ENCODE measurements around the gene NR5A1.

Gene NR5A1

GRCh38 chr9:124517600-124517999 lies 10.4 kb upstream of the NR5A1 start:
- Histone ChIP-seq H3K9ac (ENCODE audit: low read depth in 1 of 2, low read length in 2 of 2) (no peak overlapping the region), H3K4me3 (ENCODE audit: low read length in 2 of 2) (no peak overlapping the region), H3K27me3 (ENCODE audit: control insufficient read depth in 2 of 2, insufficient read depth in 2 of 2, low read length in 2 of 2) (no peaks in the 10 kb centered on the region), H3K9me3 (ENCODE audit: control insufficient read depth in 2 of 2, low read length in 2 of 2) (no peaks in the 10 kb centered on the region), H3K4me1 (ENCODE audit: control insufficient read depth in 2 of 2, insufficient read depth in 2 of 2, low read length in 2 of 2) (no peaks in the 10 kb centered on the region), H3K27ac (ENCODE audit: low read depth in 2 of 2, low read length in 2 of 2) (no peak overlapping the region), H3K36me3 (ENCODE audit: control insufficient read depth in 2 of 2, insufficient read depth in 2 of 2, low read length in 2 of 2) (no peaks in the 10 kb centered on the region)

- no peaks in the 10 kb centered on the region for H3K9me3 ChIP-seq (ENCODE audit: control insufficient read depth in 2 of 2, low read length in 2 of 2)
- no peak overlapping the region for H3K4me3 ChIP-seq (ENCODE audit: low read length in 2 of 2)
- H3K27me3 ChIP-seq (ENCODE audit: control insufficient read depth in 2 of 2, insufficient read depth in 2 of 2, low read length in 2 of 2), result no peaks in the 10 kb centered on the region
- H3K27ac ChIP-seq (ENCODE audit: low read depth in 2 of 2, low read length in 2 of 2), result no peak overlapping the region
- no peak overlapping the region for H3K9ac ChIP-seq (ENCODE audit: low read depth in 1 of 2, low read length in 2 of 2)
- no peaks in the 10 kb centered on the region for H3K4me1 ChIP-seq (ENCODE audit: control insufficient read depth in 2 of 2, insufficient read depth in 2 of 2, low read length in 2 of 2)
- H3K36me3 ChIP-seq (ENCODE audit: control insufficient read depth in 2 of 2, insufficient read depth in 2 of 2, low read length in 2 of 2), result no peaks in the 10 kb centered on the region
These were observed 7.7 kb upstream of the NR5A1 start for GRCh38 chr9:124514874-124515273.

- H3K27ac ChIP-seq (ENCODE audit: low read depth in 2 of 2, low read length in 2 of 2), result no peak overlapping the region
- no peaks in the 10 kb centered on the region for H3K27me3 ChIP-seq (ENCODE audit: control insufficient read depth in 2 of 2, insufficient read depth in 2 of 2, low read length in 2 of 2)
- no peaks in the 10 kb centered on the region for H3K4me1 ChIP-seq (ENCODE audit: control insufficient read depth in 2 of 2, insufficient read depth in 2 of 2, low read length in 2 of 2)
- no peak overlapping the region for H3K9ac ChIP-seq (ENCODE audit: low read depth in 1 of 2, low read length in 2 of 2)
- H3K4me3 ChIP-seq (ENCODE audit: low read length in 2 of 2), result no peak overlapping the region
- H3K36me3 ChIP-seq (ENCODE audit: control insufficient read depth in 2 of 2, insufficient read depth in 2 of 2, low read length in 2 of 2), result no peaks in the 10 kb centered on the region
- no peaks in the 10 kb centered on the region for H3K9me3 ChIP-seq (ENCODE audit: control insufficient read depth in 2 of 2, low read length in 2 of 2)
These were observed 6.9 kb upstream of the NR5A1 start for GRCh38 chr9:124514125-124514524.

GRCh38 chr9:124513376-124513994 lies 6.3 kb upstream of the NR5A1 start:
- no peaks in the 10 kb centered on the region for H3K36me3 ChIP-seq (ENCODE audit: control insufficient read depth in 2 of 2, insufficient read depth in 2 of 2, low read length in 2 of 2)
- H3K27me3 ChIP-seq (ENCODE audit: control insufficient read depth in 2 of 2, insufficient read depth in 2 of 2, low read length in 2 of 2), result no peaks in the 10 kb centered on the region
- no peak overlapping the region for H3K9ac ChIP-seq (ENCODE audit: low read depth in 1 of 2, low read length in 2 of 2)
- H3K4me1 ChIP-seq (ENCODE audit: control insufficient read depth in 2 of 2, insufficient read depth in 2 of 2, low read length in 2 of 2), result no peaks in the 10 kb centered on the region
- no peak overlapping the region for H3K4me3 ChIP-seq (ENCODE audit: low read length in 2 of 2)
- no peak overlapping the region for H3K27ac ChIP-seq (ENCODE audit: low read depth in 2 of 2, low read length in 2 of 2)
- no peaks in the 10 kb centered on the region for H3K9me3 ChIP-seq (ENCODE audit: control insufficient read depth in 2 of 2, low read length in 2 of 2)

- no peaks in the 10 kb centered on the region for H3K4me1 ChIP-seq (ENCODE audit: control insufficient read depth in 2 of 2, insufficient read depth in 2 of 2, low read length in 2 of 2)
- no peaks in the 10 kb centered on the region for H3K9me3 ChIP-seq (ENCODE audit: control insufficient read depth in 2 of 2, low read length in 2 of 2)
- no peaks in the 10 kb centered on the region for H3K27me3 ChIP-seq (ENCODE audit: control insufficient read depth in 2 of 2, insufficient read depth in 2 of 2, low read length in 2 of 2)
- H3K36me3 ChIP-seq (ENCODE audit: control insufficient read depth in 2 of 2, insufficient read depth in 2 of 2, low read length in 2 of 2), result no peaks in the 10 kb centered on the region
- no peak overlapping the region for H3K9ac ChIP-seq (ENCODE audit: low read depth in 1 of 2, low read length in 2 of 2)
- H3K27ac ChIP-seq (ENCODE audit: low read depth in 2 of 2, low read length in 2 of 2), result no peak overlapping the region
- no peak overlapping the region for H3K4me3 ChIP-seq (ENCODE audit: low read length in 2 of 2)
These were observed 5.6 kb upstream of the NR5A1 start for GRCh38 chr9:124512806-124513204.

- no peaks in the 10 kb centered on the region for H3K36me3 ChIP-seq (ENCODE audit: control insufficient read depth in 2 of 2, insufficient read depth in 2 of 2, low read length in 2 of 2)
These were observed 4.9 kb upstream of the NR5A1 start for GRCh38 chr9:124511891-124512805.

GRCh38 chr9:124511426-124511840 lies 4.2 kb upstream of the NR5A1 start:
- Histone ChIP-seq H3K4me1 (ENCODE audit: control insufficient read depth in 2 of 2, insufficient read depth in 2 of 2, low read length in 2 of 2) (no peaks in the 10 kb centered on the region), H3K9me3 (ENCODE audit: control insufficient read depth in 2 of 2, low read length in 2 of 2) (no peaks in the 10 kb centered on the region), H3K27me3 (ENCODE audit: control insufficient read depth in 2 of 2, insufficient read depth in 2 of 2, low read length in 2 of 2) (peaks cover 0 to 3% of the 10 kb centered on the region in 2 donors), H3K9ac (ENCODE audit: low read depth in 1 of 2, low read length in 2 of 2) (no peak overlapping the region), H3K36me3 (ENCODE audit: control insufficient read depth in 2 of 2, insufficient read depth in 2 of 2, low read length in 2 of 2) (no peaks in the 10 kb centered on the region), H3K27ac (ENCODE audit: low read depth in 2 of 2, low read length in 2 of 2) (no peak overlapping the region), H3K4me3 (ENCODE audit: low read length in 2 of 2) (no peak overlapping the region)

More at GRCh38 chr9:124511891-124512805, 4.9 kb upstream of the NR5A1 start:
- H3K4me3 ChIP-seq (ENCODE audit: low read length in 2 of 2), result no peak overlapping the region
- no peak overlapping the region for H3K27ac ChIP-seq (ENCODE audit: low read depth in 2 of 2, low read length in 2 of 2)
- no peaks in the 10 kb centered on the region for H3K4me1 ChIP-seq (ENCODE audit: control insufficient read depth in 2 of 2, insufficient read depth in 2 of 2, low read length in 2 of 2)
- H3K27me3 ChIP-seq (ENCODE audit: control insufficient read depth in 2 of 2, insufficient read depth in 2 of 2, low read length in 2 of 2), result no peaks in the 10 kb centered on the region
- no peak overlapping the region for H3K9ac ChIP-seq (ENCODE audit: low read depth in 1 of 2, low read length in 2 of 2)
- no peaks in the 10 kb centered on the region for H3K9me3 ChIP-seq (ENCODE audit: control insufficient read depth in 2 of 2, low read length in 2 of 2)

- Histone ChIP-seq H3K27me3 (ENCODE audit: control insufficient read depth in 2 of 2, insufficient read depth in 2 of 2, low read length in 2 of 2) (peaks cover under 1 to 3% of the 10 kb centered on the region in 2 donors), H3K9ac (ENCODE audit: low read depth in 1 of 2, low read length in 2 of 2) (no peak overlapping the region), H3K27ac (ENCODE audit: low read depth in 2 of 2, low read length in 2 of 2) (no peak overlapping the region), H3K4me1 (ENCODE audit: control insufficient read depth in 2 of 2, insufficient read depth in 2 of 2, low read length in 2 of 2) (no peaks in the 10 kb centered on the region), H3K4me3 (ENCODE audit: low read length in 2 of 2) (no peak overlapping the region), H3K9me3 (ENCODE audit: control insufficient read depth in 2 of 2, low read length in 2 of 2) (no peaks in the 10 kb centered on the region), H3K36me3 (ENCODE audit: control insufficient read depth in 2 of 2, insufficient read depth in 2 of 2, low read length in 2 of 2) (no peaks in the 10 kb centered on the region)
These were observed 3.6 kb upstream of the NR5A1 start for GRCh38 chr9:124510650-124511425.

- no peak overlapping the region for H3K27ac ChIP-seq (ENCODE audit: low read depth in 2 of 2, low read length in 2 of 2)
- H3K9ac ChIP-seq (ENCODE audit: low read depth in 1 of 2, low read length in 2 of 2), result no peak overlapping the region
- H3K36me3 ChIP-seq (ENCODE audit: control insufficient read depth in 2 of 2, insufficient read depth in 2 of 2, low read length in 2 of 2), result no peaks in the 10 kb centered on the region
- peaks cover 20 to 22% of the 10 kb centered on the region in 2 donors for H3K27me3 ChIP-seq (ENCODE audit: control insufficient read depth in 2 of 2, insufficient read depth in 2 of 2, low read length in 2 of 2)
- H3K9me3 ChIP-seq (ENCODE audit: control insufficient read depth in 2 of 2, low read length in 2 of 2), result no peaks in the 10 kb centered on the region
- no peaks in the 10 kb centered on the region for H3K4me1 ChIP-seq (ENCODE audit: control insufficient read depth in 2 of 2, insufficient read depth in 2 of 2, low read length in 2 of 2)
- no peak overlapping the region for H3K4me3 ChIP-seq (ENCODE audit: low read length in 2 of 2)
These were observed 753 bp upstream of the NR5A1 start for GRCh38 chr9:124507880-124508423.

All from mucosa of rectum (tissue), 2 donors.